HUES48 (cell line): ENCODE measurements around the gene KCNK7.

Experiments
- H3K27ac ChIP-seq: one replicate; pipeline ENCODE4 v1.7.0; 2013; ENCODE audit warnings: low read depth, low read length, inconsistent platforms
- H3K27me3 ChIP-seq: 2 replicates; pipeline ENCODE4 v1.6.1; 2013; ENCODE audit warnings: mild to moderate bottlenecking, low read length; ENCODE audit not compliant: control insufficient read depth, insufficient read depth
- H3K36me3 ChIP-seq: 2 replicates; pipeline ENCODE4 v1.6.1; 2013; ENCODE audit warnings: low read length; ENCODE audit not compliant: control insufficient read depth, insufficient read depth
- H3K4me1 ChIP-seq: 2 replicates; pipeline ENCODE4 v1.6.1; 2013; ENCODE audit warnings: mild to moderate bottlenecking, low read length; ENCODE audit not compliant: control insufficient read depth, insufficient read depth
- H3K4me3 ChIP-seq: 2 replicates; pipeline ENCODE4 v1.5.1; 2013; ENCODE audit warnings: mild to moderate bottlenecking, low read depth, low read length
- H3K9ac ChIP-seq: 2 replicates; pipeline ENCODE4 v1.6.1; 2013; ENCODE audit warnings: mild to moderate bottlenecking, low read depth, low read length, moderate library complexity
- H3K9me3 ChIP-seq: 2 replicates; pipeline ENCODE4 v1.6.1; 2013; ENCODE audit warnings: low read length; ENCODE audit not compliant: control insufficient read depth, insufficient read depth

The KCNK7 gene

GRCh38 chr11:65609229-65609628, 13.6 kb upstream of the KCNK7 start:
- H3K4me1 ChIP-seq = peaks cover 3% of the 10 kb centered on the region; the same call in 1 of the 2 replicates
- H3K9me3 ChIP-seq = no peaks in the 10 kb centered on the region
- H3K36me3 ChIP-seq = peaks cover 36% of the 10 kb centered on the region
- H3K4me3 ChIP-seq = no peak overlapping the region
- no peaks in the 10 kb centered on the region for H3K27me3 ChIP-seq
- H3K27ac ChIP-seq = no peak overlapping the region
- H3K9ac ChIP-seq = no peak overlapping the region

- peak overlapping the region; percentile 56 for H3K4me3 ChIP-seq
- peak overlapping the region; percentile 46 for H3K27ac ChIP-seq
- H3K4me1 ChIP-seq = peaks cover 3% of the 10 kb centered on the region; the same call in 1 of the 2 replicates
- no peaks in the 10 kb centered on the region for H3K27me3 ChIP-seq
- H3K9ac ChIP-seq = no peak overlapping the region
- H3K9me3 ChIP-seq = no peaks in the 10 kb centered on the region
- peaks cover 48% of the 10 kb centered on the region for H3K36me3 ChIP-seq
These were observed 12.2 kb upstream of the KCNK7 start for GRCh38 chr11:65607614-65608426.

GRCh38 chr11:65606876-65607613, 11.4 kb upstream of the KCNK7 start:
- peaks cover 42% of the 10 kb centered on the region for H3K36me3 ChIP-seq
- no peaks in the 10 kb centered on the region for H3K9me3 ChIP-seq
- H3K4me1 ChIP-seq = peaks cover 3% of the 10 kb centered on the region; the same call in 1 of the 2 replicates
- H3K27me3 ChIP-seq = no peaks in the 10 kb centered on the region
- peak overlapping the region; percentile 46 for H3K27ac ChIP-seq
- H3K4me3 ChIP-seq = peak overlapping the region; percentile 56
- no peak overlapping the region for H3K9ac ChIP-seq

DNA sequence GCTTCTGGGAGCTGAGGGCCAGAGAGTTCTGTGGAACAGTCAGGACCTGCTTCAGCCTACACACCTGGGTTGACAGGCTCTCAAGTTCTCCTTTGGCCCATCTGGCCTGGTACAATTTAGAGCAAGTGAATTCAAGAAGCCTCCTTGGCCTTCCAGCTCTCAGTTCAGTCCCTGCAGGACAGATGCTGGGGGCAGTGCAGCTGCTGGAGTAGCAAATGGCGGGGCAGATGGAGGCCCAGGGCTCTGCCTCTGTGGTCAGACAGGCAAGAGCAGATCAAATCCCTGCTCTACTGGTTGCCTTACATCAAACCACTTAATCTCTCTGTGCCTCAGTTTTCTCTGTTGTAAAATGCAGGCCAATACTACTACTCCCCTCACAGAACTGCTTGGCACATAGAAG, 8.7 kb upstream of the KCNK7 start:
- no peak overlapping the region for H3K9ac ChIP-seq
- peaks cover 37% of the 10 kb centered on the region for H3K36me3 ChIP-seq

GRCh38 chr11:65599955-65600246, 4.3 kb upstream of the KCNK7 start:
- H3K9ac ChIP-seq = no peak overlapping the region
- H3K27ac ChIP-seq = no peak overlapping the region
- H3K9me3 ChIP-seq = no peaks in the 10 kb centered on the region
- no peak overlapping the region for H3K4me3 ChIP-seq
- H3K27me3 ChIP-seq = no peaks in the 10 kb centered on the region
- peaks cover 30% of the 10 kb centered on the region for H3K36me3 ChIP-seq
- no peaks in the 10 kb centered on the region for H3K4me1 ChIP-seq

More for the DNA sequence above, 8.7 kb upstream of the KCNK7 start:
- no peaks in the 10 kb centered on the region for H3K27me3 ChIP-seq
- H3K9me3 ChIP-seq = no peaks in the 10 kb centered on the region
- H3K27ac ChIP-seq = no peak overlapping the region
- no peak overlapping the region for H3K4me3 ChIP-seq
- H3K4me1 ChIP-seq = peaks cover 3% of the 10 kb centered on the region; the same call in 1 of the 2 replicates

DNA sequence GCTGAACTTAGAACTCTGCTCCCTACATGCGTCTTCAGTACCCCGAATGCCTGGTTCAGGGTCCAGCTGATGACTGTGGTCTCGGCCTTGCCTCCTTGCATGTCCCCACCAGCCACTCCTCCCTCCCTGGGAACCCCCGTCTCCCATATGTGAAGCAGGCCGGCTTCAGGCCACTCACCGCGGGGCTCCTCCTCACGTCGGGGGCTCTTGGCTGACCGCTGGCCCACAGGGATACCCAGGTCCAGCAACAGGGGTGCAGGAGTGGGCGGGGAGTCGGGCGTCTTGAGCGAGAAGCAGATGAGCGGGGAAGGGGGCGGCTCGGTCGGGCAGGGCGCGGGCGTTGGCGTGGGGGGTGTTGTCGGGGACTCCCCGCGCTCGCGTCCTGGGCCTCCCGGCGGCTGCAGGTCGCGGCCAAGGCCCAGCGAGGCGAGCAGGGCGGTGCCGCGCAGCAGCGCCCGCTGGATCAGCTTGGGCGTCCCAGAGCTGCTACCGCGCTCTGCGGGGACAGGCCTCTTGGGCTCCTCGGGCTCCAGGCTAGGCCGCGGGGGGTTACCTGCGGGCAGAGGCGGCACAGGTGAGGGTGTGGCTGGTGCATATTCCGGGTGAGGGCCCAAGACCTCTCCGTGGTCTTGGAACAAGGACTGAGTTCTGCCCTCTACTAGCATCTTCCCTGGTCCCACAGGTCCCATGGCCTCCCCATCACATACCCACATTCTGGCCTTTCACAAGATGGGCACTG, 3.8 kb upstream of the KCNK7 start:
- Histone ChIP-seq H3K4me1 (no peaks in the 10 kb centered on the region), H3K27ac (no peak overlapping the region), H3K36me3 (peaks cover 25% of the 10 kb centered on the region), H3K9ac (no peak overlapping the region), H3K4me3 (no peak overlapping the region), H3K27me3 (no peaks in the 10 kb centered on the region), H3K9me3 (no peaks in the 10 kb centered on the region)

GRCh38 chr11:65598258-65598699, 2.7 kb upstream of the KCNK7 start:
- Histone ChIP-seq H3K27me3 (peaks cover 8% of the 10 kb centered on the region), H3K36me3 (peaks cover 14% of the 10 kb centered on the region), H3K4me1 (no peaks in the 10 kb centered on the region), H3K9ac (no peak overlapping the region), H3K4me3 (no peak overlapping the region), H3K27ac (no peak overlapping the region), H3K9me3 (no peaks in the 10 kb centered on the region)

GRCh38 chr11:65596520-65596919, 920 bp upstream of the KCNK7 start:
- H3K27ac ChIP-seq = no peak overlapping the region
- H3K36me3 ChIP-seq = peaks cover 10% of the 10 kb centered on the region
- peaks cover 3% of the 10 kb centered on the region; the same call in 1 of the 2 replicates for H3K4me1 ChIP-seq
- H3K4me3 ChIP-seq = no peak overlapping the region
- H3K9me3 ChIP-seq = no peaks in the 10 kb centered on the region
- H3K9ac ChIP-seq = no peak overlapping the region
- H3K27me3 ChIP-seq = peaks cover 24% of the 10 kb centered on the region

GRCh38 chr11:65595131-65595530, 469 bp downstream of the KCNK7 start:
- Histone ChIP-seq H3K9ac (no peak overlapping the region), H3K27ac (no peak overlapping the region), H3K4me3 (no peak overlapping the region), H3K36me3 (peaks cover 10% of the 10 kb centered on the region), H3K4me1 (peaks cover 3% of the 10 kb centered on the region; the same call in 1 of the 2 replicates), H3K27me3 (peaks cover 38% of the 10 kb centered on the region), H3K9me3 (no peaks in the 10 kb centered on the region)

DNA sequence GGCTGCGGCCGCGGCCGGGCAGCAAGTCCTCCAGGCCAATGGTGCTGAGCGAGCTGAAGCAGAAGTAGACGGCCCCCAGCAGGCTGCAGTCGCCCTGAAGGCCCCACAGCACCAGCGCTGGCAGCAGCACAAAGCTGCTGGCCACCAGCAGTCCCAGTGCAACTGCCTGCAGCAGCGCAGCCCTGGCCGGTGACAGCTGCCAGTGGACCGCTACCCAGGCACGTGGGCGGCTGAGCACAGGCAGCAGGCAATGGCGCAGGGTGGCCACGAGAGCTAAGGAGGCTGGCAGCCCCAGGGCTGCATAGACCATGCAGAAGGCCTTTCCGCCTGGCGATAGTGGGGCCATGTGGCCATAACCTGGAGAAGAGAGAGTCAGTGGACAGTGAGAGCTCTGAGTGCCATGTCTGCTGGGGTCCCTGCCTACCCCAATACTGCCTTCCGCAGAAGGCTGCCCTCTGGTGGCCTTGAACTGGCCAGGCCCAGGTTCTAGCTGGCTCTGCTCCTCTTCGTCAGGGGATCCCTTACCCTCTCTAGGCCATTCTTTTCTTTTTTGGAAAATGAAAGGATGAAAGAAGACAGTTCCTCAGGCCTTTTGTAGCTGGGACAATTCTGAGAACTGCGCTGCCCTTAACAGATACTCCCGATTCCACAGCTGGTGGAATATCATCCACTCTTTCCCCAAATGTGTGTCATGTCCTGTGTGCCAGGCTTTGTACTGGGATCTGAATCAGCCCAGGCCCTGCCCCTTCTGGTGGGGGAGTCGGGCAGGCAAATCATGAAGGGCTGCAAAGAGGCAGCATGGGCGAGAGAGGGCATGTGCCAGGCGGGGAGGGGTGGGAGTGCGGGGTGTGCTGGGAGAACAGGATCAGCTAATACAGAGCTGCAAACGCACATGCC, 1.8 kb downstream of the KCNK7 start:
- peaks cover 10% of the 10 kb centered on the region for H3K36me3 ChIP-seq
- peaks cover 43% of the 10 kb centered on the region for H3K27me3 ChIP-seq
- no peak overlapping the region for H3K4me3 ChIP-seq
- peaks cover 3% of the 10 kb centered on the region; the same call in 1 of the 2 replicates for H3K4me1 ChIP-seq
- H3K9me3 ChIP-seq = no peaks in the 10 kb centered on the region
- no peak overlapping the region for H3K27ac ChIP-seq
- no peak overlapping the region for H3K9ac ChIP-seq
